NB4 (cell line): Measurements from ENCODE around the gene SYNGR4.
A peak's percentile ranks its signal among the peaks of the same experiment; 100 is the strongest.

Source experiments
- DNase-seq: peaks from one replicate; pipeline ENCODE4 v3.0.0; 2010; ENCODE audit warnings: low read depth
- H3K4me3 ChIP-seq: one replicate; pipeline ENCODE4 v1.5.1; 2011; ENCODE audit warnings: mild to moderate bottlenecking, low read depth, low read length, moderate library complexity
- CTCF ChIP-seq: IDR thresholded peaks from one replicate; pipeline ENCODE4 v1.5.1; 2012; ENCODE audit warnings: low read depth, low read length
- MAX ChIP-seq: IDR thresholded peaks from 2 replicates; pipeline ENCODE4 v1.6.1; 2011; ENCODE audit warnings: low read depth, low read length
- MYC ChIP-seq: IDR thresholded peaks from 2 replicates; pipeline ENCODE4 v1.6.1; 2011; ENCODE audit warnings: low read depth, low read length
- POLR2A ChIP-seq: IDR thresholded peaks from 2 replicates; pipeline ENCODE4 v1.6.1; 2011; ENCODE audit warnings: mild to moderate bottlenecking; ENCODE audit not compliant: insufficient read length; ENCODE audit errors: extremely low read depth

SYNGR4 gene

GRCh38 chr19:48413879-48414587 is 49.9 kb downstream of the SYNGR4 start:
- no peak overlapping the region for H3K4me3 ChIP-seq
- DNase-seq = peak; percentile 79
- no peak for TF ChIP-seq POLR2A
- TF ChIP-seq MAX = no peak
- TF ChIP-seq CTCF = no peak
- no peak for TF ChIP-seq MYC

- TF ChIP-seq MAX (no peak), MYC (no peak), CTCF (no peak), POLR2A (no peak)
- H3K4me3 ChIP-seq = no peak overlapping the region
- DNase-seq = peak; percentile 94
Observed at GRCh38 chr19:48415395-48415794, 51.2 kb downstream of the SYNGR4 start.

GRCh38 chr19:48415806-48416221 is 51.6 kb downstream of the SYNGR4 start:
- no peak overlapping the region for H3K4me3 ChIP-seq
- peak; percentile 20 for DNase-seq
- TF ChIP-seq POLR2A (no peak), MAX (no peak), CTCF (no peak), MYC (no peak)

- H3K4me3 ChIP-seq = no peak overlapping the region
- TF ChIP-seq POLR2A (no peak), CTCF (no peak), MYC (no peak), MAX (no peak)
- no peak for DNase-seq
Observed at GRCh38 chr19:48417421-48417820, 53.3 kb downstream of the SYNGR4 start.

GRCh38 chr19:48418317-48419064 is 54.3 kb downstream of the SYNGR4 start:
- TF ChIP-seq MAX = peak; percentile 49; the same call in 1 of the 2 replicates
- peak; percentile 12; the same call in 1 of the 2 replicates for TF ChIP-seq MYC
- no peak for TF ChIP-seq POLR2A
- peak; percentile 54 for TF ChIP-seq CTCF
- DNase-seq = peak; percentile 86
- H3K4me3 ChIP-seq = no peak overlapping the region
